NCI-H1417 treated with DMSO at 0.1 percent for 48 hours (cell line): ENCODE data around the gene GPBAR1.
A peak's percentile ranks its signal among the peaks of the same experiment; 100 is the strongest.

Experiments
- DNase-seq: peaks from one replicate; lab custom pipeline; 2025; lab: John Stamatoyannopoulos, UW

GPBAR1 gene

DNA sequence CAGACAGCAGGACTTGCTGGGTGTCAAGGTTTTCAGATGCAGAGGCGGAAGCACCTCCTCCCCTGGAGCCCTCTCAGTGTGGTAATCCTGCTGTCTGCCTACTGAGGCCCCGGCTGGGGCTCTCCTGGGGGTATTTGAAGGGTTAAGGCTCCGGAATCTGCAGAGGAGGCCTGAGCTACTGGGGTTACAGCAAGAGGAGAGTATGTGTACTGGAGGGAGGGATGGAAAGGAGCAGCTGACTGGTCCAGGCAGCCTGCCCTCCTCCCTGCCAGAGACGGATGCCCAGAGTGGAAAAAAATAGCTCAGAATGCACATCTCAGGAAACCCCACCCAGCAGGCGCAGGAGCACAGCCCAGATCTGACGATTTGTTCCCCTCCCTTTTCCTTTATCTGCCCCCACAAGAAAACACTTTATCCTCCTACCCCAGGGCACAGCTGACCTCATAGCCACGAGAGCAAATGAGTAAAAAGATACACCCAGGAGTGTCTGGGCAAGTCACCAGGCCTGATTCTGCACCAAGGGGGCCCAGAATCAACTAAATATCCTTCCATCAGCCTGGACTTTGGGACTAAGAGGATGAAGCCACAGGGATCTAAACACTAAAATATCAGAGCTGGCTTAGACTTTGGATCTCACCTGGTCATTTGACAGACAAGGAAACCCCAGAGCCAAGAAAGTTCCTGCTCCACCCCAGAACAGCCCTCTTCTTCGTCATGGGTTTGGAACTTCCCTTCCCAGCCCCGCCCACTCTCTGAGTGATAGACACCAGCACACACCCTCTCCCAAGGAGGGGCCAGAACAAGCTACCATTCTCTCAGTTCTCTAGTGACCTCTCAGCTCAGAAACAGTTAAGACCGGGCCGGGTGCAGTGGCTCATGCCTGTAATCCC, 26.0 kb downstream of the GPBAR1 start:
- no peak for DNase-seq

DNA sequence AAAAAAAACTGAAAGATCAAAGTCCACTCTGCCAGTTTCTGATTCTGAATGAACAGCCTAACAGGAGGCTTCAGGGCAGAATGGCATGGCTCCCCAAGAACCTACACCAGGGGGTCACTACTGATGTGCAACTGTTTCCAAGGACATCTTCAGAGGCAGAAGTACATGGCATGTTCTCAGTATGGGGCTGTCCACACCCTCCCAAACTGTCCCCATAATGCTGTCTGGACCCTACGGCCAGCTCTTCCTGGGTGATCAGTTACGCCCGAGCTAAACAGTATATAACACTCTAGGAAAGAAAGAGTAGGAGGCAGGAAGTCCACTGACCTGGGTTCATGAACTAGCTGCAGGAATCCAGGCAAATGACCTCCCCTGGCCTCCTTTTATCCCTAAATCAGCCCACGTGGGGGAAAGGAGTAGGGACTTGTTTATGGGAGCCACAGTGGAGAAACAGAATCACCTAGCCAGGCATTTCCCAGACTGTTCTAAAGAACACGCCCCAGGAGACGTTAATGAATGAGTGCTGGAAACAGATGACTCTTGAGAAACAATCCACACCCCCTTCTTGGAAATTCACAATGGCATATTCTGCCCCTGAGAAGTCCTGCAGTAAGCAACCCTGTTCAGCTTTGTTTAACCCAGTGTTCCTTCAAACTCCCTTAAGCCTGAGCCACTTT, 29.0 kb downstream of the GPBAR1 start:
- no peak for DNase-seq

DNA sequence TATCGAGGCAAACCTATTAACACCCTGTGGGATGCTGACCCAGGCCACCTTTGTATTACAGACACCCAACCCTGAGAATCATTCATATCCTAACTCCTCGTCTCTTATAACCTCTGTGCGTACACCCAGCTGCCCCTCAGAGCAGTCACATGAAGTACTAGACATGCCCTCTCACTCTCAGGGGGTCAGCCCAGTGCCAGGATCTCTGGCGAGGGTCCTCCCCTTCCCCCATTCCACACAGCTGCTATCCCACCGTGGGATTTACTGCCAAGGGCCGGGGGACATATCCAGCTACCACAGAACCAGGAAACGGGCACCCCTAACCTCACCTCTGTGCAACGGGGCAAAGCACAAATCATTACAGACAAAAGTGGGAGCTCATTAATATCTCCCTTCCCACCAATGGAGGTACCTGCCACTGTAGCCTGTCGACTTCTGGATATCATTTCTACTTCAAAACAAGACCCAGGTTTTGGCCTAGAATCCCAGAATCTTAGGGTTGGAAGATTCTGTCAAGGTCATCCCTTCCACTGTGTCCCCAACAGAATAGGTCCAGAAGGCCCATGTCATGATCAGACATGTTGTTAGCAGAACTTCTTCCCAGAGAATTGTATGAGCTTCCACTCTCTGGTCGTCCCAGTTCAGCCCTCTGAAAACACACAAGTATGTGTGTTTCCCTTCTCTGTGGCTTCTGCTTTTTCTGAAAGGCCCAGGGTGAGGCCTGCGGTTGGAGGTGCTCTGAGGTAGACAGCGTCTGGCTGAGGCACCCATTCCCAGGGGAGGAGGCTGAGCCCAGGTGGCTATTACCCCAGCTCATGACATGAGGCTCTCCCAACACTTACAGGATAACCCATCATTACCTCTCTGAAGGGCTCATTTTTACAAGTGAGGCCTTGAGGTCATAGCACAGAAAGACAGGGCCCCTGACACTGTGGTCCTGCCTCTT, 29.8 kb downstream of the GPBAR1 start:
- DNase-seq, result no peak

DNA sequence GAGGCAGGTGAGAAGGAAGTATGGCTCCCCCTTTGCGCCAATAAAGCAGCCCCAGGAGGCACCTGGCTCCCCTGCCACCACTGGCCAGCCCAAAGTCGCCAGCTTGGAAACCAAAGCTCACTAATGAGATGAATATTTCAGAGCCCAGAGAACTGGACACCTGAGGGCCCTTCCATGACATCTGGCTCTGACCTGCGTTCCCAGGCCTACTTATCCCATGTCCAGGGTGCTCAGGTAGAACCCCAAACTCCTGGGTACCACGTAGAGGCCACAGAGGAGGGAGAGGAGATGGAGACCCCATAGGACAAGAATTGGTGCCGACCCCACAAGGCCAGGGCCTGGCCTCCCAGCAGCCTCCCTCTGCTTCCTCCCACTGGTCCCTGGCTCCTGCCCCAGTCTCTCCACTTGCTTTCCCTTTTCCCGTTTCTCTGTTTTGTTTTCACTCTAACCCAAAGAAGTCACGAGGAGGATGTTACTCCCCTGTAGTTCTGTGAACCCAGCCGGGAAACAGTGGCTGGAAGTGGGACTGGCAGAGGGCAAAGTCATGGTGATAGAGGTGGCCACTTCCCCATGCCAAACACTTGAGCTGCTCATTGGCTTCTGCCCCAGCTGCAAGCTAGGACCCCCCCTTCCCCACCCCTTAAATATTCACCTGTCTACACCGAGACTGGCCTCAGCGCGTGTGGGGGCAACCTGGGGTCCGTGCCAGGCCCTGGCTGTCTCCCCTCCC, 30.7 kb downstream of the GPBAR1 start:
- DNase-seq, result no peak

DNA sequence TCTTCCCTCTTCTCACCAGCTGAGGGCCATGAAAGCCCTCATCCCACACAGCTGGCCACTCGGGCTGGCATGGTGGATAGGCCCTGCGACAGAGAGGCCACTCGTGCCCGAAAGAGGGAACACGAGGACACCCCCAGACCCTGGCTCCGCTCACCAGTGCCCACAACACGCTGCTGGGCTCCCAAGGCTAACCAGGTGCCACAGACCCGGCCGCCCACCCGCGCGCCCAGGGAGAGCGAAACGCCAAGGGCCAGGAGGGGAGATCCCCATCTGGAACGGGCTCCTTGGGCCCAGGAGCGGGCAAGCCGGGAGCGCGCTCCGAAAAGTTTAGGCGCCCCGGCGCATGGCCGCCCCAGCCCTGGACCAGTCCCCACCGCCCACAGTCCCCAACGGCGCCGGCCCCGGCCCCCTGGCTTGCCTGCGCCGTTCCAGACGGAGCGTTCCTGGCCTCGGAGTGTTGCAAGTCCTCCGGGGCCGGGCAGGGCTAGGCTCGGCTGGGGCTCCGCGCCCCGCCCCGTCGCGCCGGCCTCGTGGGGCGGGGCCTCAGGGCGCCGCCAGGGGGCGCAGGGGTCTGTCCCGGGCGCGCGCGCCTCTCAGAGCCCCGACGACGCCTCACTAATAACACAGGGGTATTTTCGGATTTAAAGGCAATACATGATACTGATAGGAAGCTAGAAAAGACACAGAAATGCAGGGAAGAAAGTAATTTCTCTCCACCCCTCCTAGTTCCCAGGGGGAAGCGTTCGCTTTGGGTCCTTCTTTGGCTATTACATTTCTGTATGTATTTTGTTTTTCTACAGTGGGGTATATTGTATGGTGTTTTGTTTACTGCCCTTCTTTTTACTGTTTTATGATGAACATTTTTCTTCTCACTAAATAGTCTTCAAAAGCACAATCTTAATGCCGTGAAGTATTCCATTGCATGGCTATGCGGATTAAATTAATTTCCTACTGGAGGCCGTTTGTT, 31.5 kb downstream of the GPBAR1 start, which contains the start of gene TMBIM1:
TSS of gene TMBIM1 (minus strand) at position 456 of the 967 bp plus-strand sequence. CDS start 10,362 bp downstream, outside the sequence.
- no peak for DNase-seq

DNA sequence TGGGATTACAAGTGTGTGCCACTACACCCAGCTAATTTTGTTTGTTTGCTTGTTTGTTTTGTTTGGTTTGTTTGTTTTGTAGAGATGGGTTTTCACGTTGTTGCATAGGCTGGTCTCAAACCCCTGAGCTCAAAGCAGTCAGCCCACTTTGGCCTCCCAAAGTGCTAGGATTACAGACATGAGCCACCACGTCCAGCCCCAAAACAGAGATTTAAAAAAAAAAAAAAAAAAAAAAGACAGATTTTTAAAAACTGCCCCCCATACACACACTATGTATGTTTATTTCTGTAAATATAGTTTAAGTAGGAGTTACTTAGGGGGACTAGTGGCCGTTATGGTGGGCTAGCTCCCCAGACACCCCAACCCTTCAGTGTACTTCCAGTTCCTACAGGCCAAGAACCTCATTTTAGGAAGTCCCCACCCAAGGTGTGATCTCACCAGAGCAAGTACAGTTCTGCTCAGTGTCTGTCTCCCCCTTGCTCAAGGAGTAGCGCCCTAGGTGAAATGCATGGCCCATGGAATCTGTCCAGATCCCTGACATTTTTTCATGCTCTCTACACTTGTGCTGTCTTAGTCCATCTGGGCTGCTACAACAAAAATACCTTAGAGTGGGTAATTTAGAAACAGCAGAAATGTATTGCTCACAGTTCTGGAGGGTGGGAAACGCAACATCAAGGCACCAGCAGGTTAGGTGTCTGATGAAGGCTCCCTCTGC, 33.1 kb downstream of the GPBAR1 start:
- no peak for DNase-seq

DNA sequence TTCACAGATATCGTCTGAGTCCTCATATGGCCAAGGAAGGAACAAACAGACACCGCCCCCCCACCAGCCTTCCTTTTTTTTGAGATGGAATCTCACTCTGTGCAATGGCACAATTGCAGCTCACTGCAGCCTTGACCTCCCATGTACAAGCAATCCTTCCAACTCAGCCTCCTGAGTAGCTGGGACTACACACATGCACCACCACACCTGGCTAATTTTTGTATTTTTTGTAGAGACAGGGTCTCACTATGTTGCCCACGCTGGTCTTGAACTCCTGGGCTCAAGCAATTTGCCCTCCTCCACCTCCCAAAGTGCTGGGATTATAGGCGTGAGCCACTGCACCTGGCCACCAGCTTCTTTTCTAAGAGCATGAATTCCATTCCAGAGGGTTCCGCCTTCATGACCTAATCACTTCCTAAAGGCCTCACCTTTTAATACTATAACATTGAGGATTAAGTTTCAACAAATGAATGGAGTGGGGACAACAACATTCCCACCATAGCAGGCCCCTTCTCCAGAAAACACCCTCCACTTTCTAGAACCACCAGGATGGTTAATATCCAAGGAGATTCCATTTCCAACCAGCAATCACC, 33.7 kb downstream of the GPBAR1 start:
- DNase-seq, result no peak

DNA sequence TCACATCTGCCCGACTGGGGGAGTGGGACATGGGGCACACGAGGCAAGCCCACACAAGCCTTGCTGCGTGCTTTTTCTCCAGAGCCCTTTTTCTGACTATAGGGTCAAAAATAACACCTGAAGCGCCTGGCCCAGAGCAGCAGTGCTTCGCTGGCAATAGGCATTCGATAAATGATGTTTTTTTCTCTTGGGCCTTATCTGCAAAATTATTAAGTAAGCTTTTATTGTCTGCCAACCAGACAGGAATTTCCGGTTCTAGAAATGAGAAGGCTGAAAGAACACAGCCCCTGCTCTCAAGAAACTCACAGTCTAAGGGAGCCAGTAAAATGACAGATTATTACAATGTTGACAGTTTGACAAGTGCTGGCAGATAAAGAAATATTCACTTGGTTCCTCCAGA, 34.2 kb downstream of the GPBAR1 start:
- DNase-seq, result no peak

DNA sequence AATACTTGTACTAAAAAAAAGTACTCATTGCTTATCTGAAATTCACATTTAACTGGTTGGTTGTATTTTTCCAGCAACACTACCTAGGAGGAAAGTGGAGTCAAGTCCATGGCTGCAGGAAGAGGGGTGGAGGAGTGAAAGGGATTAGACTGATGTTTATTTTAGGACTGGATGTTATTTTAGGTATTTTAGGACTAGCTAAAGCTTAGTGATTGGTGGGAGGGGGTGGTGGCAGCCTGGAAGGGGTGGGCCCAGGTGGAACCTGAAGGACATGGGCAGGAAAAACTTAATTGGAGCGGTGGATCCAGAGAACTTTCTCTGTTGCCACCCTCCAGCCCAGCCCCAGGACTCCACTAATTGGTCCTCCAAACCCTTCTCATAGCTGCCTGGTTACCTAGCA, 35.4 kb downstream of the GPBAR1 start:
- no peak for DNase-seq

DNA sequence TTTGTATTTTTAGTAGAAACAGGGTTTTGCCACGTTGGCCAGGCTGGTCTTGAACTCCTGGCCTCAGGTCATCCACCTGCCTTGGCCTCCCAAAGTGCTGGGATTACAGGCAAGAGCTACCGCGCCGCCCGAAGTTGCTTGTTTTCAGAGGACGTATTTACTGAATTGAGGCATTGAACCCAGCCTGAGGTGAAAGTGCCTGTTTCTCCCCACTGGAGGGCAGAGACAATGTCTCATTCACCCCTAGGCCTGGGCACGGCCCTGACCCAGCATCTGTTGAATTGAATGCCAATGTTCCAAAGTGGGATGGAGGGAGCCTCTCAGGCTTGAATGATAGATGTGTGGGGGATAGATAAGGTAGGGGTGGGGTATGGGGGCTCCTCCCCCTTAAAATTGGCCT, 36.0 kb downstream of the GPBAR1 start:
- DNase-seq, result no peak

DNA sequence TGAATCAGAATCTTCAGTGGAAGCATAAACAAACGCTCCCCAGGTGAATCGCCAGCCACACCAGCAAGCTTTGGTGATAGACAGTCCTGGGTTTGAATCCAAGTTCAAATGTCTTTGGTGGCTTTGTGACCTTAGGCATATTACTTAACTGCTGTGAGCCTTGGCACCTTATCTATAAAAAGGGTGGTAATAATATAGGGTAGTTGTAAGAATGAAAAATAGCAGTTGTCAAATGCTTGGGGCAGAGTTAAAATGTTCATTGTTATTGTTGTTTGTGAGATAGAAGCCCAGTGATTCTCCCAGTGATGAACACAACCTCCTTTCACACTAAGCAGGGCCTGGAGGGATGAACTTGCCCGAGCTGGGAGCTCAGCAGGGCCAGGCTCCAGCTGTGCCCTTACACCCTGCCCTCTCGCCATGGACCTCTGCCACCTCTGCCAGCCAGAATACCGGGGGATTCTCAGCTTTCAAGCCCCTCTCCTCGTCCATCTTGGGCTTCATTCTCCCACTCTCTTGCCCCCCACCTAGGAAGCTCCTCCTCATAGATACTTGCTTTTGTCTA, 37.6 kb downstream of the GPBAR1 start:
- DNase-seq, result no peak

DNA sequence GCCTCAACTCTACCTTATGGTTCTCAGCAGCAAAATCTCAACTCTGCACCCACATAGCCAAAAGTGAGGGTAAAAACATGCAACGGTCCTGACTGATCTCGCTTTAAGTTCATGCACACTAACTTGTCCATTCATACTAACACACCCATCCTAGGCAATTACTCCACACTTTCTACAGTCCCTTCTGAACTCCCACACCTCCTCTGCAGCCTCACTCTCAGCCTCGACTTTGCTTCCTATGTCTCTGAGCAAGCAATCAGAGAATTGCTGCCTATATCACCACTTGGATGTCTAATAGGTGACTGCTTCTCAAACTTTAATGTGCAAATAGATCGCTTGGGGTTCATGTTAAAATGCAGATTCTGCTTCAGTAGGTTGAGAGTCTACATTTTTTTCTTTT, 39.3 kb downstream of the GPBAR1 start:
- no peak for DNase-seq

DNA sequence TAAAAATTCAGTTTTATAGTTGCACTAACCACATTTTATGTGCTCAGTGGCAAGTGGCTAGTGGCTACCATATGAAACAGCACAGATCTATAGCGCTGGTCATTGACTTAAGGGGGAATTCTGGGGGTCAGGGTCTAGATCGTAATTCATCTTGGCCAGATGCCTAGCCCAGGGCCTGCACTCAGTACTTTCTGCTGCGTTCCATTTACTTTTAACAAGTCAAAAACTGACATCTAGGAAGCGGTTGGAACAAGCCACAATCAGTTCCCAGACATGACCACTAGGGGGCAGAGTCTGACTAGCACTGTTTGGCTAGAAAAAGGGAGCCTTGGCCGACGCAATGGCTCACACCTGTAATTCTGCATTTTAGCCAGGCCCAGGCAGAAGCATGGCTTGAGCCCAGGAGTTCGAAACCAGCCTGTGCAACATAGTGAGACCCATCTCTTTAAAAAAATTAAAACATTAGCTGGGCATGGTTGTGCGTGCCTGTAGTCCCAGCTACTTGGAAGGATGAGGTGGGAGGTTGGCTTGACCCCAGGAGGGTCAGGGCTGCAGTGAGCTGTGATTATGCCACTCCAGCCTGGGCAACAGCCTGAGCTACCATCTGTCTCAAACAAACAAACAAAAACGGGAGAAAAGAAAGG, 40.5 kb downstream of the GPBAR1 start:
- peak; percentile 23 for DNase-seq

DNA sequence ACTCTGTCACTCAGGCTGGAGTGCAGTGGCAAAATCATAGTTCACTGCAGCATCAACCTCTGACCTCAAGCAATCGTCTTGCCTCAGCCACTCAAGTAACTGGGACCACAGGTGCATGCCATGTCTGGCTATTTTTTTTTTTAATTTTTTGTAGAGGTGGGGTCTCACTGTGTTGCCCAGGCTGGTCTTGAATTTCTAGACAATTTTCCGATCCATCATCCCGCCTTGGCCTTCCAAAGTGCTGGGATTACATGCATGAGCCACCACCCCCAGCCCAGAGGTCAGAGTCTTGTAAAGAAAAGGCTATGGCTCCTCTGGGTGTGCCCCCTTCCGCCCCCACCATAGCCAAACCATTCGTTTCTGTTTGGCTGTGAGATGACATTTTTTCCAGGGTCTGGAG, 44.6 kb downstream of the GPBAR1 start:
- no peak for DNase-seq

DNA sequence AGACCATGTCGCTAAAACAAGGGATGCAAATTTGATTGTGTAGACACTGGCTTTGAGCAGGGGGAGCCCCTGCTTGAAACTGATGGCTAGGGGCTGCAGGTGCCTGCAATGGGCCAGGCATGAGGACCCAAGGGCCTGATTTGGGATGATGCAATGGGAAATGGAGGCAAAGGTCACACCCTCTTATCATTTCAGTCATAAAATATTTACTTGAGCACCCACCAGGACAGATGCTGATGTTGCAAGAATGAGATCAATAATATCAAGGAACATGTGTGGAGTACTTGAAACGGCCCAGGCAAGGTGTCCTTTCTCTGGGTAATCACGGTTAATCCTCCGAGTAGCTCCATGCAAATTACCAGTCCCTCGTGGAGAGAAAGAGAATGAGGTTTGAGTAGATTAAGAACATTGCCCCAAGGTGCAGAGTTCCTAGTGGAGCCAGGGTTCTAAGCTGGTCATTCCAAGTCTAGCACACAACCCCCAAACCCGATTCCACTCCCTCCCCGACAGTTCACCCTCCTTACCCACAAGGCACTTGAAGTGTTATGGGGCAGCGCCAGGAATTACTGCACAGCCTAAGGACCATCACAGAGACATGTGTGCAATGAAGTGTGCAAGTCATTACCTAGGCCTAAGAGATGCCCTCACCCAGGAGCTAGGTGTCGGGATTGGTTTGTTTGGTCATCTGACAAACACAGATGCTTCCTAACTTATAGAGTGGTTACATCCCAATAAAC, 45.5 kb downstream of the GPBAR1 start:
- no peak for DNase-seq

DNA sequence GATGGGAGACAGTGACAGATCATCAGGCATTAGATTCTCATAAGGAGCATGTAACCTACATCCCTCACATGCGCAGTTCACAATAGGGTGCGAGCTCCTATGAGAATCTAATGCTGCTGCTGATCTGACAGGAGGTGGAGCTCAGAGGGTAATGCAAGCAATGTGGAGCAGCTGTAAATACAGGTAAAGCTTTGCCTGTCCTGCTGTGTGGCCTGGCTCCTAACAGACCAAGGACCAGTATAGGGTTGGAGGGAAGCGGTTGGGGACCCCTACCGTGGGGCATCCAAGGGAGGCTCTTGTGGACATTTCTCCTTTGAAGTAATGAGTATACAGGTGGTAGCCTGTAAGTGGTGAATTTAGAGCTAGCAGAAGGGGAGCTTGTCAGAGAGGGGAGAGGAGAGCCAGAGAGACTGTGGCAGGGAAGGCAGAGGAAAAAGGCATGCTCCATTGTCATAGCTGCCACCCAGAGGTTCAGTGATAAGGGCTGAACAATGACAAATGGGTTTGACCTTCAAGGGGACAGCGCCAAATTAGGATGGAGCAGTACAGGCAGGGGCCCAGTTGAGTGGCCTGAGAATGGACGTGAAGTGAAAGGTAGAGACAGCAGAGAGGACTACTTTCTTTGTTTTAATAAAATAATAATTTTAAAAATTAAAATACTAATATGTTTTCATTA, 46.7 kb downstream of the GPBAR1 start:
- no peak for DNase-seq
